HepG2 (cell line): ENCODE measurements around the gene CGREF1. TPM values are rescaled to one million over a fixed set of nuclear protein-coding genes. Genes with fewer than 3 reads are reported as not detected.

Source experiments
- CENPX ChIP-seq: sonication (generic); formaldehyde crosslinking; IDR thresholded peaks from 2 replicates; pipeline ENCODE4 v1.9.0; 2021; ENCODE audit warnings: mild to moderate bottlenecking, missing genetic modification reagents, moderate library complexity
- CSRNP1 ChIP-seq: sonication (generic); formaldehyde crosslinking; IDR thresholded peaks from 2 replicates; pipeline ENCODE4 v1.8.1; 2023; ENCODE audit warnings: mild to moderate bottlenecking, missing genetic modification reagents
- FOXO4 ChIP-seq: sonication (generic); formaldehyde crosslinking; conservative IDR thresholded peaks from 2 replicates; pipeline ENCODE4 v1.8.1; 2023; ENCODE audit warnings: missing genetic modification reagents
- HOXA5 ChIP-seq: sonication (generic); formaldehyde crosslinking; IDR thresholded peaks from 2 replicates; pipeline ENCODE4 v1.4.0; 2020; ENCODE audit warnings: missing genetic modification reagents
- LRRFIP1 ChIP-seq: sonication (generic); formaldehyde crosslinking; conservative IDR thresholded peaks from 2 replicates; pipeline ENCODE4 v1.4.0; 2020; ENCODE audit warnings: missing genetic modification reagents
- MAFF ChIP-seq: IDR thresholded peaks from 2 replicates; pipeline ENCODE4 v1.6.1; 2011; ENCODE audit warnings: low read depth, low read length, improper control_type of control experiment
- NFRKB ChIP-seq: fragments of 450-650 bp; IDR thresholded peaks from 2 replicates; pipeline ENCODE4 v1.6.1; 2017
- REL ChIP-seq: sonication (generic); formaldehyde crosslinking; conservative IDR thresholded peaks from 2 replicates; pipeline ENCODE4 v1.8.0; 2022; ENCODE audit warnings: mild to moderate bottlenecking, missing genetic modification reagents, moderate library complexity
- RXRB ChIP-seq: IDR thresholded peaks from 2 replicates; pipeline ENCODE4 v1.6.1; 2016; ENCODE audit warnings: borderline replicate concordance, missing genetic modification reagents, missing compliant biosample characterization
- SALL1 ChIP-seq: sonication (generic); formaldehyde crosslinking; IDR thresholded peaks from 2 replicates; pipeline ENCODE4 v1.8.0; 2022; ENCODE audit warnings: mild to moderate bottlenecking, missing genetic modification reagents
- SMAD1 ChIP-seq: sonication (generic); formaldehyde crosslinking; IDR thresholded peaks from 2 replicates; pipeline ENCODE4 v1.4.0; 2020; ENCODE audit warnings: missing genetic modification reagents, low read depth, mild to moderate bottlenecking, borderline replicate concordance
- TARDBP ChIP-seq: sonication (generic); formaldehyde crosslinking; IDR thresholded peaks from 2 replicates; pipeline ENCODE4 v1.8.0; 2022; ENCODE audit warnings: mild to moderate bottlenecking, missing genetic modification reagents
- TBL1XR1 ChIP-seq: fragments of 150-350 bp; IDR thresholded peaks from 2 replicates; pipeline ENCODE4 v1.6.1; 2014; ENCODE audit warnings: borderline replicate concordance, low read length; ENCODE audit not compliant: partially characterized antibody
- TCF7L2 ChIP-seq: IDR thresholded peaks from 2 replicates; pipeline ENCODE4 v1.6.1; 2011; ENCODE audit warnings: mild to moderate bottlenecking, low read depth, low read length, moderate library complexity
- THAP8 ChIP-seq: sonication (generic); formaldehyde crosslinking; IDR thresholded peaks from 2 replicates; pipeline ENCODE4 v1.5.1; 2020; ENCODE audit warnings: missing genetic modification reagents, mild to moderate bottlenecking, borderline replicate concordance
- ZBTB4 ChIP-seq: sonication (generic); formaldehyde crosslinking; IDR thresholded peaks from 2 replicates; pipeline ENCODE4 v1.4.0; 2020; ENCODE audit warnings: missing genetic modification reagents, mild to moderate bottlenecking, borderline replicate concordance
- ZFP90 ChIP-seq: sonication (generic); formaldehyde crosslinking; IDR thresholded peaks from 2 replicates; pipeline ENCODE4 v1.8.0; 2022; ENCODE audit warnings: missing genetic modification reagents, mild to moderate bottlenecking, inconsistent platforms, borderline replicate concordance
- ZNF326 ChIP-seq: sonication (generic); formaldehyde crosslinking; IDR thresholded peaks from 2 replicates; pipeline ENCODE4 v1.4.0; 2020; ENCODE audit warnings: missing genetic modification reagents, borderline replicate concordance
- ZNF333 ChIP-seq: sonication (generic); formaldehyde crosslinking; IDR thresholded peaks from 2 replicates; pipeline ENCODE4 v1.4.0; 2020; ENCODE audit warnings: mild to moderate bottlenecking, missing genetic modification reagents, borderline replicate concordance
- ZNF367 ChIP-seq: sonication (generic); formaldehyde crosslinking; IDR thresholded peaks from 2 replicates; pipeline ENCODE4 v1.4.0; 2020; ENCODE audit warnings: missing genetic modification reagents, borderline replicate concordance
- polyA plus RNA-seq, 8 experiments: library from polyadenylated mRNA; depleted of rRNA in 3 of 8; stranded (reverse) in 7 of 8; unstranded in 1 of 8; fragments of >200 nt; fragmentation: Illumina TruSeq in 4 of 8; extraction: Trizol in 4 of 8; gene quantifications; 2 replicates each; pipeline versions ENCODE4 v1.2.1 to v1.2.3, GENCODE V29; 2011 to 2016; ENCODE audit warnings: low read depth in 4 of 8, missing spikeins in 1 of 8, mixed read lengths in 1 of 8; ENCODE audit not compliant: insufficient read depth in 1 of 8
- total RNA-seq, 5 experiments: library from RNA; depleted of rRNA; stranded (reverse); fragments of >200 nt; fragmentation: Illumina TruSeq; extraction: Trizol; gene quantifications; 2 replicates each; pipeline ENCODE4 v1.2.3, GENCODE V29; 2016; ENCODE audit warnings: low read depth in 1 of 5

CGREF1 gene
- total and polyA plus RNA-seq, 2 of the 13 experiments (the other 11 are each of a cell fraction or from before 2014, with no cell fraction given): 13.9 to 23.4 TPM

GRCh38 chr2:27086090-27086723 lies 32.7 kb downstream of the CGREF1 start (continued):
- peak; percentile 5 for TF ChIP-seq TBL1XR1
- 0 out of 2 replicates have a peak, but pooled peaks have one; percentile 49 for TF ChIP-seq TARDBP (CRISPR knock-in tag)
- TF ChIP-seq ZNF326 (CRISPR knock-in tag): no peak
- no peak; the same call in 1 of the 2 replicates for TF ChIP-seq ZNF367
- TF ChIP-seq RXRB: peak; percentile 74; the same call in 1 of the 2 replicates
- no peak for TF ChIP-seq CENPX (CRISPR knock-in tag)
- TF ChIP-seq MAFF: no peak
- TF ChIP-seq HOXA5 (CRISPR knock-in tag): peak; percentile 95
- TF ChIP-seq SMAD1: no peak
- no peak; the same call in 1 of the 2 replicates for TF ChIP-seq ZNF333 (CRISPR knock-in tag)
- TF ChIP-seq NFRKB: no peak
- peak; percentile 92 for TF ChIP-seq SALL1 (CRISPR knock-in tag)
- no peak for TF ChIP-seq TCF7L2
- peak; percentile 49; the same call in 1 of the 2 replicates for TF ChIP-seq ZFP90
- peak; percentile 89 for TF ChIP-seq CSRNP1
- no peak for TF ChIP-seq ZBTB4 (CRISPR knock-in tag)
- TF ChIP-seq FOXO4 (CRISPR knock-in tag): no peak
- 0 out of 2 replicates have a peak, but pooled peaks have one; percentile 91 for TF ChIP-seq REL (CRISPR knock-in tag)
- TF ChIP-seq LRRFIP1 (CRISPR knock-in tag): no peak
- peak; percentile 97 for TF ChIP-seq THAP8 (CRISPR knock-in tag)
